ENCODE results near the gene LRRC47.

Gene LRRC47

DNA sequence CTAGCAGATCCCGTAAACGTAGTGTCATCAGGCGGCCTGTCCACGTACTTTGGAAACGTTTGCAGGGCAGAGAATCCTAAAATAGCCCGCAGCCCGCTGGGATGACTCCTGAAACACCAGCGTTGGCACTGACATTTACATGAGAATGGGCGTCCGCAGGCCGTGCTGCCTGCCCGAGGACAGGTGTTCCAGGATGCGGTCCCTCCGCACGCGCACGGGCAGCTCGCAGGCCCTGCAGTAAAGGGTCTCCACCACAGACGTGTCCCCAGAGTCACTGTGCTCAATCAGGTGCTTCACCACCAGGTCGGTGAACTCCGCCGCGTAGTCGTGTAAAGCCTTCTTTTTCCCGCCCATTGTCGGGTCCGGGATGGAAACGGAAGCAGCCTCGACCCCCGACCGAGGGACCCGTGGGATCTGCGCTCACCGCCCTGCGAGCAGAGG is 49.9 kb downstream of the LRRC47 start:
- peak; percentile 31 to 33 for DNase-seq

DNA sequence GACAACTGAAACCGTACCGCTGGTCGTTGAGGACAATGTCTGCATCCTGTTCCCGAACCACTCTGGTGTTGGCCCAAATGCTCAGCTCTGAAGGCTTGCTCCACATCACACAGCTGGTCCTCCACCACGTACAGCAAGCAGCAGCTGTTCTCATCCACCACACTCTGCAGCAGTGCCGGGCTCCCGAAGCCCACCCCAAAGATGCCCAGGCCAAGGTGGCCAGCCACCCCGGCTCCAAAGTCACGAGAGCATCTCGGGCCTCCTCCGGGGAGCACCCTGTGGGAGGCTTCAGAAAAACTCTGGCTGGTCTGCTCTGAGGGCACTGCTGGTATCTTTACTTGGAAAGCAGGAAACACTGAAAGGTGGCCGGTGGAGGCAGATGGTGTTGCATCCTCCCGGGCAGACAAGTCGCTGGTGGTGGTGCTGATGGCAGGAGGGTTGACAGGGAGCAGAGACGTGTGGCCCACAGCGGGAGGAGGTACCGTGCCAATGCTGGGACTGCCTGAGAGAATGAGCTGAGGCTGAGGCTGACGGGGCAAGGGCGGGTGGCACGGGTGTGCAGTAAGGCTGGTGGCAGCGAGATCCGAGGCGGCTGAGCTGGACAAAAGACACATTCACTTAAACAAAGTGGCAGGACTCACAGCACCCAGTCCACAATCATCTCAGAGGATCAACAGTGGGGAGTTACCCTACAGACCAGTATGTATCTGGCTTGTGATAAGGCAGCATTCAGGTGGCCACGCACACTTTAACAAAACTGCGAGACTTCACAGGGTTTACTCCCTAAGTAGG is 50.5 kb downstream of the LRRC47 start:
- DNase-seq = no peak

DNA sequence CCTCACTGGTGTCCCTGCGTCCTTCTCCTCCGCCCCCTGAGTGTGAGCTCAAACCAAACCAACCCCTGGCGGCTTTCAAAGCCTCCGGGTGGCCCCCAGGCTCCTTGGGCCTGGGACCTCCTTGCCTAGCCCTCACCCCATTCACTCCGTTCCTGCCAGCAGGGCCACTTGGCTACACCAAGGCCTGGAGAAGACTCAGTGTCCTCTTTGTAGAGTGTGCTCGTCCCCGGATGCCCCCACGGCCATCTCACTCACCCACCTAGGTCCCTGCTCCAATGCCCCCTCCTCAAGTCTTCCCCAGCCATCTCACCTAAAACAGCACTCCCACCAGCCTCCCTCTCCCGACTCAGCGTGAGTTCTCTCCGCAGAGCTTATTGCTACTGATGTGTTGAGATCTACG is 51.2 kb downstream of the LRRC47 start:
- DNase-seq = no peak

DNA sequence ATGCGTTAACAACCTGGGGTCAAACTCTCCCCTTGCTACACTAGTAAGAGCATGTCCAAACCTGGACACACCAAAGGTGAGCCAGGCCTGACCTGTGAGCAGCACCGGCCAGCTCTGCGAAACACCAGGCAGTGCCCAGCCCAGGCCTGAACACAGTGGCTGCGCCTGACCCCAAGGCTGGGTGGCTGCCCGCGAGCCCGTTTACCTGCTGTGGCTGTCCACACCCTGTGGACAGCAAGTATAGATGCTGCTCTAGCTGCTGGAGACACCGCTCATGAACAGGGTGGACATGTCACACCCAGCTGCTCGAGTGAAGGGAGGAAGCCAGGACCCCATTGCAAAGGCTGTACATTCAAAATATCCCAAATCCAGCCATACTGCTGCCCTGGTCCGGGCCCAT is 51.7 kb downstream of the LRRC47 start:
- no peak for DNase-seq

DNA sequence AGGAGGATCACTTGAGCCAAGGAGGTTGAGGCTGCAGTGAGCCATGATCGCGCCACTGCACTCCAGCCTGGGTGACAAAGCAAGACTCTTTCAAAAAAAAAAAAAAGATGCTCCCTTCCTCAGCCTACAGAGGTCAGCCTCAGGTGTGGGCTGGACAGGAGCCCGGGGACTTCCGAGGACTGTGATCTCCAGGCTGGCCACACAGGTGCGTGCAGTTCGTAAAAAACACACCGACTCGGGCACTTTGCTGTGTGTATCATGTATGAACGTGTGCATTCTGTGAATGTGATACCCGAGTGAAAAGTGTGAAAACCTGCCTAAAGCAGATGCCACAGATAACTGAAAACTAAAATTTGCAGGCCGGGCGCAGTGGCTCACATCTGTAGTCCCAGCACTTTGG is 52.5 kb downstream of the LRRC47 start:
- no peak for DNase-seq

DNA sequence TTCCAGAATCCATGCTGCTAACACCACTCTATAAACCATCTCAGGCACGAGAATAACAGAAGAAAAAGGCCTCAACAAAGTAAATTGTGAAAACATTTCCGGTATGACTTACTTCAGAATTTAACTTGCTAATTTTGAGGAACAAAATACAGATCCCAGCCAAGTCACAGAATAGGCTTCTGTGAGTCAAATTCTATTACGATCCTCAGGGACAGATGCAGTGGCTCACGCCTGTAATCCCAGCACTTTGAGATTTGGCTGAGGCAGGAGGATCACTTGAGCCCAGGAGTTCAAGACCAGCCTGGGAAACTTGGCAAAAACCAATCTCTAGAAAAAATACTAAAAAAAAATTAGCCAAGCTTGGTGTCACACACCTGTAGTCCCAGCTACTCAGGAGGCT is 52.9 kb downstream of the LRRC47 start:
- DNase-seq = no peak

DNA sequence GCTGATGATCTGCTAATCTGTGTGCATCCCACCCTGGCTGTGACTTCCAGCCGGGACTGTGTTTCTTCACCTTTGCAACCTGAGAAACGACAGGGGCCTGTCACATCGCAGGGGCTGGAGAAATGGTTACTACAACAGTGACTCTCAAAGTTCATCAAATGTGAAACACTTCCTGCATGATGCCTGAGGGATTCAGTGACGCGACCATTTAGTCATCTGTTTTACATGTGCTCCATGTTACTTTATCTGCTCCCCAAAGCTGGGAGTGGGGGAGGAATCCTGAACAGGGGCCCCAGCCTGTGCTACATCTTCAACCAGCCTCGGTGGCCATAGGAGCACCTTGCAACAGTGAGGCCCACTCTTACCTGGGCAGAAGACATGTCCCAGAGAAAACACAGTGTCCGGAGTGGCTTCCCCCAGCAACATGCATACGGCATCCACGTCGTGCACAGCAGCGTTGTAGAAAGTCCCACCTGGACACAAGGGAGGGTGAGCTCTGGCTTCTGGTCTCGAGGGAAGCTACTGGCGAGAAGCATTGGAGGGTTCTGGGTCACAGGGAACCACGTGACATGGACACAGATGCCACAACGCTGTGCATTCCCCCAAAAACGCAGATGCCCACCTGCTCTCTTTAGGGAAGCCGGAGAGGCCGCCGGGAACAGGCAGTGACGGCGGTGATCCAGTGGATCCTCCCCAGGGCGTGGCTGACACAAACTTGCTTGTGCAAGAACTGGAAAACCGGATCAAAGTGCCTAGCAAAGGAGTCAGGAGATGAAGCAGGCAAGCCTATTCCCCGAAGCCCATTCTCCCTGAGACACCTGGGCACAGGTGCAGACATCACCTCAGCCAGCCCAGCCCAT is 53.6 kb downstream of the LRRC47 start:
- no peak for DNase-seq

DNA sequence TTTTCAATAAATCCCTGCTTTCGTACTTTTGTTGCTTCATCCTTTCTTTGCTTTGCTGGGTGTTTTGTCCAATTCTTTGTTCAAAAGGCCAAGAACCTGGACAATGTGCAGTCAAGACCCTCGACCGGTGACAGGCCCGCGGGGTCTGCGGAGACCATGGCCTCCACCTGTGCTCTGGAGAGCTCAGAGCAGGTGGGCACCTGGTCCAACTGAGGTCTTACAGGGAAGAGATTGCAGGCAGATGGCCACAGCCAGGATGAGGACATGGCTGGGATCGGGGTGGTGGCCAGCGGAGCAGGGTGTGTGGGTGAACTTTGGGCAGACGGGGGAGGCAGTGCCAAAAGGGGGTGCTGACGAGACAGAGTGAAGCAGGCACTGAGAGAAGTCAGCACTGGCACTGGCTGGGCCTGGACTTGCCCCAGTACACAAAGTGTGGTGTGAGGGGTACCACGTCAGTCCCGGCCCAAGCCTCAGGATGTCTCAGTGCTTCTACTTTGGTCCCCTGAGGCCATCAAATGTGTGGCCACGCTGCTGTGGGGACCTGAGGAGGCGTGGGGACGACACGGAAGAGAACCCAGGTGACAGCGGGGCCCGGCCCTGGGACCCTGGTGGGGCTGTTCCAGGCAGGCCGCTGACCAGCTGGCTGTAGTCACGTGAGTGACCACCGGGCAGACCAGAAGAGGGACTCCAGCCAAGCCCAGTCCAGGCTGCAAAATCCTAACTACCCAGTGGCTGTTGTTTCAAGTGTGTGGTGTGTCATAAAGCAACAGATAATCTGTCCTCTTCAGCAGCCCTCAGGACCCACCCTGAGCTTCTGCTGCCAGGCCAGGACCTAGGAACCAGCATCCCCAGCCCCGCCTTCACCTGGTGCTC is 54.5 kb downstream of the LRRC47 start:
- DNase-seq = no peak

DNA sequence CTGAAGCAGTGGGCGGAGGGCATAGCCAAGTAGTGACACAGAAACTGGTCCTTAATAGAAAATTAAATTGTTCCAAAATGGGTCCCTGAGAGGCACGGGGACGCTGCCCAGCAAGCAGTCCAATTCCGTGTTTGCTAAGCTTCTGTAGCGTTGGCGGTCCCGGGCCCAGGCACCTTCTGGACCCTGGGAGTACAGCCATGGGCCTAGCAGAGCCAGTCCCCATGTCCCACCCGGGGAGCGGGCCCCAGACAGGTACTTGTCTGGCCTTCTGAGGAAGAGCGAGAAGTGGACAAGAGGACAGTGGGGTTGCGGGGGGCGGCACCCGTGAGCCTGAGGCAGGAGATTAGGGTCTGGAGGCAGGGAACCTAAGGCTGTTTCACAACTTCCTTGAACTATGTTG is 55.5 kb downstream of the LRRC47 start:
- DNase-seq = no peak

DNA sequence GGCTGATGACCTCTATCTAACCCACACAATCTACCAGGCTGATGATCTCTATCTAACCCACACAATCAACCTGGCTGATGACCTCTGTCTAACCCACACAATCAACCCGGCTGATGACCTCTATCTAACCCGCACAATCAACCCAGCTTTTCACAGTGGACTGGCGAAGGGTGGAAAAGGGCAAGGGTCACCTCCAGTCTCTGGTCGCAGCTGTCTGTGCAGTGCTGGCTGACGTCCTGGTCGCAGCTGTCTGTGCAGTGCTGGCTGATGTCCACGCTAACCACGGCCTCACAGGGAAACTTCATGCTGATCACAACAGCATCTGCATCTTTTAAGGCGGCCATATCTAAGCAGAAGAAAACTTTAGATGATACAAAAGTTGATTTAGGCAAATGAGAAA is 56.3 kb downstream of the LRRC47 start:
- DNase-seq = no peak

DNA sequence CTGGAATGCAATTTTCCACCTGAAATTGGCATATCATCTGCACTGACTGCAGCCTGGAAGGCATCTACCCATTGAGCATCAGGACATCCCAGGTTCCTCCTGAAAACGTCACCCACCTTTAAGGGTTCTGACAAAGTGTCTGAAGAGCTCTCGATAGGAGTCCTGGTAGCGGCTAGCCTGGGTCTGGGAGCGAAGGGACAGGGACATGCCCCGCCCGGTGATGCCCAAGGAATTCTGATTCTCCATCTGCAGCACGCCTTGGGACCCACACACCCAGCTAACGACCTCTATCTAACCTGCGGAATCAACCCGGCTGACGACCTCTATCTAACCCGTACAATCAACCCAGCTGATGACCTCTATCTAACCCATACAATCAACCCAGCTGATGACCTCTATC is 57.4 kb downstream of the LRRC47 start:
- DNase-seq = no peak

DNA sequence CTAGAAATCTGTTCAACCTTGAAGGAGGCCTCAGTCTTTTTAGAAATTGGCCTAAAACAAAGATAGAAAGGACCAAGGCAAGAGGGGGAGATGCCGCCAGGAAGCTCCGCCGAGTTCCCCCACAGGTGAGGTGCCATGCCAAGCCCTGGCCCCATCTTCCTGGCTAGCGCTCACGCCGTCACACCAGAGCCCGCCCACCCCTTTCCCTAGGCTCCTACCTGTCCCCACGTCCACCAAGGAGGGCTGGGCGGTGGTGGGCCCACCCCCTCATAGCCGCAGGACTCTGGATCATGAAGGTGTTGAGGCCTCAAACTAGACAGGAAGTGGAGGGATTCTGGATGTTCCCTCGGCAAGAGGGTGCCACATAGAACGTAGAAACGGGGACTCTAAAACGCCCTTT is 59.6 kb downstream of the LRRC47 start:
- no peak for DNase-seq

DNA sequence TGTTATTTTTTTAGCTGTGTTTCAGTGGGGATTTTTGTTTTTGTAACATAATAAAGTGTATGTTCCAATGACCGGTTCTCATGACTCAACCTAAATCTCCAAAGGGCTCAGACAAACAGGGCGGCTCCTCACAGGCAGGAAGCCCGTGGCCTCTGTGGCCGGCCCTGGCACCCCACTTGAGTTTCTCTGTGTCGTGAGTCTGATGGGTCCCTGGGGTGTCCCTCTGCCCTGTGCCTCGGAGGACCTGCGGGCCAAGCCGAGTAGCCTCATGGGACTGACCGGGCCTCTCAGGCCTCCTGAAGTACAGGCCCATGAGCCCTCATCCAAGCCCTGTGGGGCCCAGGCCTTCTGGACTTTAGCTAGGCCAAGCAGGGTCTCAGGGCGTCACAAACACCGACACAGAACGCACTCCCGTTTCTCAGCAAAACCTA is 60.2 kb downstream of the LRRC47 start:
- DNase-seq = no peak

DNA sequence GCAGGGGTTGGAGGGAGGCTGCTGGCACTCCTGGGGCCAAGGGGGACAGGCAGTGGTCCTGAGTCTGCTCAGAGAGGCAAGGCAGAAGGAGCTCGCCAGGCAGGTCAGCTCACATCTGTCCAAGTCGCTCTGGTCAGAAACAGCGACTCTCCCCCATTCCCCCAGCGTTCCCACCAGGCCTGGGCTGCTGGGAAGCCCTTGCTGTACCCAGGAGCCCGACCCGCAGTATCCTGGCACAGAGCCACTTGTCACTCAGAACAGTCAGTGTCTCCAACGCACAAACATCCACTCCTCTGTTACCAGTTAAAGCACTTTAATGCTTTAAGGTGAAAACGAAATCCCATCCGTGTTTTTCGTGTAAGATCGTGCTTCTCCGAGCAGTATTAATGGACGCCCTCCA is 60.6 kb downstream of the LRRC47 start:
- no peak for DNase-seq

DNA sequence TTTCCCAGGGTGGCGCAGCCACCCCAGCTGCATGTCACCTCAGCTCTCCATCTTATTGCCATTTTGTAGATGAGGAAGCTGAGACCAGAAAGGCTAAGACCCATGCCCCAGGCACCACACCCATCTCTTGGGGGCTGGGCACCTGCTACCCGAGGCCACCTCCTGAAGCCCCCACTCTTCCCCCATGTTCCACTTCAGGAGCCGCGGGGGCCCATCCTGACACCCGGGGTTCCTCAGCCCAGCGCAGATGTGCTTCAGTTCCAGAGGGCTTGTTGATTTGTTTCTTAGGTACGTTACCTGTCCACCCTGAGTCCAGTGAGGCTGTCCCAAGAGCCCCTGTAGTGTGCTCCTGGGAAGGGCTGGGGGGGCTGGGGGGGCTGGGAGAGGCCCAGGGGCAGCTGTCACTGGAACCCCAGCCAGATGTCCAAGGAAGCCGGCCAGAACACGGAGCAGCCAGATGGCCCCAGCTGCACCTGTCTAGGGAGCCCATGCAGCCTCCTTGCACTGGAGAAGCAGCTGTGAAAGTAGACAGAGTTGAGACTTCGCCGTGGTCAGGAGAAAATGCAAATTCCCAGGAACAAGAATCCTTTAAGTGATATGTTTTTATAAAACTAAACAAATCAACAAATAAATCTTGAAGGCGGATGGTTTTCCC is 61.1 kb downstream of the LRRC47 start:
- no peak for DNase-seq

DNA sequence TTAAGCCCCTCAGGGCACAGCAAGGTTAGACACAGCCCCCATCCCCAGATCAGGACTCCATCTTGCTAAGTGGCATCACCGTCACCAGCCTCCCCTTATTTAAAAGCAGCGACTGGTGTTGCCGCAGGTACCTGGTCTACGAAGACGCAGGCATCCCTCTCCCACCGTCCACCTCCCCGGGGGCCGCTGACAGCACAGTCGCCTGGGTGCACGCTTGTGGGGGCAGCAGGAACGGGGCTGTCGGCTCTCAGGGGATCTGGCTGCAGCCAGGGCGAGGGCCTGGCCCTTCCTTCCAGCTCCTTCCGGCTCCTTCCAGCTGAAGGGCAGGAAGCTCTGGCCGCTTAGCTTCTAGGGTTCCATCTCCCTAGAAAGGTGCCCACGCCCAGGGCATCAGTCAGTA is 61.7 kb downstream of the LRRC47 start:
- DNase-seq = no peak

DNA sequence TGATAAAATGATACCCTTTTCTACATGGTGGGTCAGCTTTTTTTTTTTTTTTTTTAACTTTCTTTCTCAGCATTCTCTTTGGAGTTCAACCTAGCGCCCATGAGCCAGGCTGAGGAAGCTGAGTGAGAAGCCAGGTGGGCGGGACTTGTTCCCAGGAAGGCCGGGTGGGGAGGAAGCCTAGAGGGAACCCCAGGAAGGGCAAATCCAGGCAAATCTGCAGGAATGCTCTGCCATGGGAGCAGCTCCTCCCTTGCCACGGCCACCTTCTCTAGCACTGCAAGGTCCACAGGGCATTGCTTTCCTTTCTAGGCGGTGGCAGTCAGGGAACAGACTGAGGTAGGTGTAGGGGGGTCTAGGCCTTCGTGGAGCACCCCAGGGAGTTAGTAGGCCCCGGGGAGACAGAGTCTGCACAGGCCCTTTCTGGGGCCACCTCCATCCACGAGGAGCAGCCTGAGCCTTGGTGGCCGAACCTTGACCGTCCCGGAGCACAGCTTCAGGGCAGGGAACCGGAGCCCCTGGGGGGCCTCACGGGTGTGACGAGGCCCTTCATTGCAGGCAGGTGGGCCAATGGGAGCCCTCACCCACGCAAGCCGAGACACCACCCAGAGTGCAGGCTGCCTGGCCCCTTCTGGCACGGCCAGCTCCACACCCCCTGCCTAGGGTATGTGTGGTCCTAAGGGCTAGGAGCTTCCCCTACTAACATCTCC is 62.3 kb downstream of the LRRC47 start:
- no peak for DNase-seq

DNA sequence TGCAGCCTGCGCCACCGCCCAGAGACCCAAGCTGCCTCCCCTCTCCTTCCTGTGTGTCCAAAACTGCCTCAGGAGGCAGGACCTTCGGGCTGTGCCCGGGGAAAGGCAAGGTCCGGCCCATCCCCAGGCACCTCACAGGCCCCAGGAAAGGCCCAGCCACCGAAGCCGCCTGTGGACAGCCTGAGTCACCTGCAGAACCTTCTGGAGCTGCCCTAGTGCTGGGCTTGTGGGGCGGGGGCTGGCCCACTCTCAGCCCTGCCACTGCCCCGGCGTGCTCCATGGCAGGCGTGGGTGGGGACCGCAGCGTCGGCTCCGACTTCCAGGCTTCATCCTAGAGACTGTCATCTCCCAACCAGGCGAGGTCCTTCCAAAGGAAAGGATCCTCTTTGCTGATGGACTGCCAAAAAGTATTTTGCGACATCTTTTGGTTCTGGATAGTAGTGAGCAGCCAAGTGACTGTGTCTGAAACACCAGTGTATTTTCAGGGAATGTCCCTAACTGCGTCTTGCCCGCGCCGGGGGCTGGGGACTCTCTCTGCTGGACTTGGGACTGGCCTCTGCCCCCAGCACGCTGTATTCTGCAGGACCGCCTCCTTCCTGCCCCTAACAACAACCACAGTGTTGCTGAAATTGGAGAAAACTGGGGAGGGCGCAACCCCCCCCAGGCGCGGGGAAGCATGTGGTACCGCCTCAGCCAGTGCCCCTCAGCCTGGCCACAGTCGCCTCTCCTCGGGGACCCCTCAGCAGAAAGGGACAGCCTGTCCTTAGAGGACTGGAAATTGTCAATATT is 63.0 kb downstream of the LRRC47 start:
- no peak for DNase-seq

DNA sequence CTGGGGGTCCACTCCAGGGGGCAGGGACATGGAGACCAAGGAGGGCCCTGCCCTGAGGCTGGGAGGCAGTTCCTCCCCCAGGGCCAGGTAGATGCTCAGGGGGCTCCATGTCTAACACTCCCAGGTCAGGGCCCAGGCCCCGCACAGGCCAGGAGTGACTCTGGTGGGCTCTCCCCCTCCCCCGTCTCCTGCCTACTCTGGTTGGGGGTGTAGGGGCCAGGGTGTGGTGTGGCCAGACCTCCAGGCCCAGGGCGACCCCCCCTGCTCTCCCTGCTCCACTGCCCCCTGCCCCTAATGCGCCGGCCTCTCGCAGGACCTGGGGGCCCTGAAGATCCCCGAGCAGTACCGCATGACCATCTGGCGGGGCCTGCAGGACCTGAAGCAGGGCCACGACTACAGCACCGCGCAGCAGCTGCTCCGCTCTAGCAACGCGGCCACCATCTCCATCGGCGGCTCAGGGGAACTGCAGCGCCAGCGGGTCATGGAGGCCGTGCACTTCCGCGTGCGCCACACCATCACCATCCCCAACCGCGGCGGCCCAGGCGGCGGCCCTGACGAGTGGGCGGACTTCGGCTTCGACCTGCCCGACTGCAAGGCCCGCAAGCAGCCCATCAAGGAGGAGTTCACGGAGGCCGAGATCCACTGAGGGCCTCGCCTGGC is 63.7 kb downstream of the LRRC47 start:
- no peak for DNase-seq

DNA sequence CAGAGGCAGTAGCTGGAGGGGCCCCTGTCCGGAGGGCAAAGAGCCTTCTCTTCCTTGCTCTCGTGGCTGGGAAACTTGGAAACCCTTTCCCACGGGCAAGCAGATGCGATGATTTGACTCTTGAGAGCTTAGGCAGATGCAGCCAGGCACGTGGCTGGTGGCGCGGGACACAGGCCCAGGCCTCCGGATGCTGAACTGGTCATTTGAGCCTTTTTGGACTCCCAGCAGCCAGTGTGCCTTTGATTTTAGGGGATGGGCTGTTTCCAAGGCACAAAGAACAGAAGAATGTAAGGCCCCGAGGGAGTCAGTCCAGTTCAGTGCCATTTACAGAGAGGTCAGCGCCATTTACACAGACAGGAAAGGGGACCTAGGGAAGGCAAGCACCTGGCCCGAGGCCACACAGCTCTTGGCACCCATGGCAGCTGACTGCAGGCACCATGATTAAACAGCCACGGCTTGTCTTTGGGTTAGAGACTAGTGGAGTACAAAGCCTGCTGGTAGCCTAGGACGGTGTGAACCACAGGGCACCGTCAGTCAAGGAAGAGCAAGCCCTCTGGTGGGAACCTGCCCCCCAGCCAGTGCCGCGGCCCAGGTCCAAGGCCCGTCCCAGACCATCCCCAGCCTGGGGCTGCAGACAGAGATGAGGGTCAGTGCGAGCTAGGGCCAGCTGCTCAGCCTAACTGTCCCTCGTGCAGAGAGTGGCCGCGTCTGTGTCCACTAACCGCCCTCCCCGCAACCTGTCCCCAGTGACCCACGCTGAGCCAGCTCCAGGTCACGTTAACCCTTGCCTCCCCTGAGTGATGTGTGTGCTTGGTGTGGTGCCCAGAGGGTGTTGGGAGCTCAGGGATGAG is 64.5 kb downstream of the LRRC47 start:
- DNase-seq = no peak

All from activated T-cell treated with anti-CD3 and anti-CD28 coated beads, Interleukin-2, amount 50 U/mL, for 48 hours (primary cell).